Right lobe of liver (tissue), 6 donors: Measurements from ENCODE around the gene SHISAL2A. TPM values are rescaled to one million over a fixed set of nuclear protein-coding genes. Genes with fewer than 3 reads are reported as not detected.
"Not testable (repeated sequence)": the region's sequence is repeated elsewhere in the genome, so short reads cannot be mapped to it uniquely, and the experiment has no call there.

Source experiments
- ATAC-seq, 4 donors: fragments of 200-7000 bp; cut with Tn5 transposase; one replicate each; pipeline ENCODE4 v1.9.1; 2020; ENCODE audit warnings: mild to moderate bottlenecking in 4 of 4, moderate library complexity in 4 of 4
- DNase-seq, 3 donors: peaks; one replicate each; pipeline ENCODE4 v3.0.0-alpha.2; 2020
- H3K27ac ChIP-seq, 3 donors: fragments of 200-600 bp; one replicate each; pipeline ENCODE4 v1.8.0; 2022
- H3K27me3 ChIP-seq, 2 donors: fragments of 200-600 bp; one replicate each; pipeline ENCODE4 v1.8.0; 2022
- H3K36me3 ChIP-seq, 4 donors: fragments of 200-600 bp; sonication (generic) in 1 of 4; one replicate each; pipeline versions ENCODE4 v1.5.1 to v1.8.0; 2017 to 2022; ENCODE audit warnings: control low read depth in 1 of 4
- H3K4me1 ChIP-seq, 4 donors: fragments of 200-600 bp; sonication (generic) in 1 of 4; one replicate each; pipeline versions ENCODE4 v1.5.1 to v1.8.0; 2017 to 2022; ENCODE audit warnings: control low read depth in 1 of 4
- H3K4me3 ChIP-seq, 3 donors: fragments of 200-600 bp; one replicate each; pipeline ENCODE4 v1.8.0; 2022
- H3K9me3 ChIP-seq, 4 donors: fragments of 200-600 bp; sonication (generic) in 1 of 4; one replicate each; pipeline versions ENCODE4 v1.5.1 to v1.8.0; 2017 to 2022; ENCODE audit warnings: control low read depth in 1 of 4
- CTCF ChIP-seq, 4 donors: fragments of 200-600 bp in 3 of 4; fragments of 450-650 bp in 1 of 4; IDR thresholded peaks; one replicate each; pipeline versions ENCODE4 v1.5.1 to v1.8.0; 2016 to 2022; ENCODE audit warnings: antibody characterized with exemption in 4 of 4, mild to moderate bottlenecking in 2 of 4
- POLR2A ChIP-seq: fragments of 450-650 bp; IDR thresholded peaks from one replicate; pipeline ENCODE4 v1.6.1; 2017; ENCODE audit warnings: antibody characterized with exemption, mild to moderate bottlenecking
- WGBS: methylation state at CpG from one replicate; pipeline ENCODE4 v1.1.6; 2018; ENCODE audit warnings: low coverage, low lambda C conversion rate; ENCODE audit not compliant: insufficient coverage; ENCODE audit errors: missing lambda C conversion rate; 5-methylcytosine and 5-hydroxymethylcytosine counted together
- intact Hi-C, 2 donors: fragments of 100-400 bp; cut with DNase I; formaldehyde crosslinking; loops; one replicate each; pipeline versions ENCODE4 v1.11.2 to v1.14.1; 2022
- total RNA-seq, 6 experiments: library from RNA; depleted of rRNA in 2 of 6; stranded (reverse); fragments of >200 nt in 2 of 6; fragmentation: NEBNext Ultra II Directional in 3 of 6; extraction: Animal tissue kit (Norgen Biotek cat#: 25700) in 3 of 6; gene quantifications; one replicate each; pipeline versions ENCODE4 v1.1.0 to v1.2.4, GENCODE V29; 2016 to 2023
- donor health status: DM: no; HTN: yes; CAD: no.
- donor health status: DM: no; HTN: no; CAD: no.
- donor health status: DM: no; HTN: no; CAD: no.
- donor health status: DM: no; HTN: yes; CAD: no.
- donor health status: DM: no; HTN: yes; CAD: no.

Gene SHISAL2A
- total RNA-seq, 6 experiments from 2014 or later = not detected

GRCh38 chr1:52684545-52684944 is 51.6 kb downstream of the SHISAL2A start:
- peaks cover 0 to 5% (median 3%) of the 10 kb centered on the region in 4 donors for H3K4me1 ChIP-seq
- no peaks in the 10 kb centered on the region for H3K9me3 ChIP-seq
- H3K27me3 ChIP-seq = no peaks in the 10 kb centered on the region
- TF ChIP-seq CTCF (IDR thresholded peaks at IDR 0.05) = no peak
- no peak for TF ChIP-seq POLR2A
- intact Hi-C loops = loop anchor here in 1 of 2 donors (10.0 kb wide), 1 partner anchor 280 kb away; the partner anchor contains the start of genes ORC1 and PRPF38A
- ATAC-seq (no peak), DNase-seq (no peak)
- H3K36me3 ChIP-seq = peaks cover 0 to 21% (median 5%) of the 10 kb centered on the region in 4 donors
- no peak overlapping the region for H3K4me3 ChIP-seq
- no peak overlapping the region for H3K27ac ChIP-seq
- WGBS = 100% methylated on average over 1 of the region's 1 CpG

- H3K9me3 ChIP-seq, H3K4me1 ChIP-seq, H3K27me3 ChIP-seq, H3K27ac ChIP-seq, H3K4me3 ChIP-seq: not testable (repeated sequence)
- intact Hi-C loops = loop anchor here in 1 of 2 donors (10.0 kb wide), 1 partner anchor 282 kb away; the partner anchor contains the start of genes ORC1 and PRPF38A
- H3K36me3 ChIP-seq = peaks cover 0 to 30% (median 5%) of the 10 kb centered on the region in 4 donors
- ATAC-seq (peak; percentile 88 to 96 (median 89)), DNase-seq (peak; percentile 67 to 71 (median 68))
- WGBS = 56% methylated on average over 10 of the region's 17 CpGs
- TF ChIP-seq CTCF (IDR thresholded peaks at IDR 0.05) = peak; percentile 63 to 79 (median 70)
Measured at GRCh38 chr1:52686261-52686751, 53.3 kb downstream of the SHISAL2A start.

- Histone ChIP-seq H3K9me3 (no peaks in the 10 kb centered on the region), H3K4me3 (no peak overlapping the region), H3K4me1 (no peaks in the 10 kb centered on the region), H3K27ac (no peak overlapping the region), H3K36me3 (peaks cover 0 to 36% (median 5%) of the 10 kb centered on the region in 4 donors), H3K27me3 (no peaks in the 10 kb centered on the region)
- 100% methylated on average over 1 of the region's 5 CpGs for WGBS
- peak in 1 of 3 donors; percentile 8 for DNase-seq
- intact Hi-C loops = loop anchor here in 1 of 2 donors (10.0 kb wide), 1 partner anchor 282 kb away; the partner anchor contains the start of genes ORC1 and PRPF38A
- TF ChIP-seq POLR2A (no peak), CTCF (IDR thresholded peaks at IDR 0.05) (no peak)
- ATAC-seq = no peak
Measured at GRCh38 chr1:52686830-52687229, 53.9 kb downstream of the SHISAL2A start.

GRCh38 chr1:52691821-52692220 is 58.9 kb downstream of the SHISAL2A start:
- Histone ChIP-seq H3K9me3 (no peaks in the 10 kb centered on the region), H3K4me3 (no peak overlapping the region), H3K27ac (no peak overlapping the region), H3K27me3 (no peaks in the 10 kb centered on the region), H3K4me1 (peaks cover 0 to 4% (median 0%) of the 10 kb centered on the region in 4 donors), H3K36me3 (peaks cover 0 to 42% (median 4%) of the 10 kb centered on the region in 4 donors)
- WGBS = 100% methylated on average over 2 of the region's 3 CpGs
- no peak for DNase-seq
- TF ChIP-seq POLR2A = no peak
- TF ChIP-seq CTCF (IDR thresholded peaks at IDR 0.05) = no peak
- intact Hi-C loops = no loop called here
- no peak for ATAC-seq
